GM12891 (cell line): Measurements from ENCODE around the gene CD69.
"Not testable (repeated sequence)": the region's sequence is repeated elsewhere in the genome, so short reads cannot be mapped to it uniquely, and the experiment has no call there.

Experiments used
- DNase-seq: peaks from one replicate; pipeline ENCODE4 v3.0.0; 2011; ENCODE audit warnings: low spot score; ENCODE audit not compliant: insufficient read length
- FAIRE-seq: peaks from 2 replicates; lab custom pipeline; 2011; peaks lifted over from hg19 to GRCh38; lab: Jason Lieb, UNC
- PAX5 ChIP-seq: IDR thresholded peaks from 2 replicates; pipeline ENCODE4 v1.6.1; 2011; ENCODE audit warnings: low read length, moderate library complexity, mild to moderate bottlenecking; ENCODE audit not compliant: insufficient read depth, severe bottlenecking
- POLR2A ChIP-seq: IDR thresholded peaks from 2 replicates; pipeline ENCODE4 v1.6.1; 2011; ENCODE audit warnings: low read depth, low read length, control low read depth
- POLR2AphosphoS5 ChIP-seq: IDR thresholded peaks from 2 replicates; pipeline ENCODE4 v1.6.1; 2011; ENCODE audit warnings: low read depth, low read length, control low read depth
- POU2F2 ChIP-seq: IDR thresholded peaks from 2 replicates; pipeline ENCODE4 v1.6.1; 2011; ENCODE audit warnings: low read depth, mild to moderate bottlenecking, control low read depth, low read length, moderate library complexity
- SPI1 ChIP-seq: IDR thresholded peaks from 2 replicates; pipeline ENCODE4 v1.6.1; 2011; ENCODE audit warnings: low read depth, low read length, control low read depth
- TAF1 ChIP-seq: IDR thresholded peaks from 2 replicates; pipeline ENCODE4 v1.6.1; 2011; ENCODE audit warnings: low read depth, low read length, control low read depth

CD69 gene

GRCh38 chr12:9721394-9722092 is 39.2 kb downstream of the CD69 start:
- DNase-seq (no peak), FAIRE-seq (peak; percentile 76)
- TF ChIP-seq POU2F2 (no peak), PAX5 (no peak)

GRCh38 chr12:9719790-9720189 is 40.9 kb downstream of the CD69 start:
- FAIRE-seq: no peak
- TF ChIP-seq PAX5 (no peak), POLR2A (peak; percentile 61), POU2F2 (no peak), POLR2AphosphoS5 (peak; percentile 38; the same call in 1 of the 2 replicates), TAF1 (no peak), SPI1 (no peak)
- no peak for DNase-seq

- DNase-seq (no peak), FAIRE-seq (no peak)
- TF ChIP-seq SPI1: no peak
- TF ChIP-seq POLR2AphosphoS5: no peak
- no peak for TF ChIP-seq TAF1
- no peak for TF ChIP-seq PAX5
- TF ChIP-seq POU2F2: no peak
- no peak for TF ChIP-seq POLR2A
Observed at GRCh38 chr12:9718968-9719367, 41.7 kb downstream of the CD69 start.

GRCh38 chr12:9717070-9717925 is 43.4 kb downstream of the CD69 start:
- TF ChIP-seq POLR2A: no peak
- no peak for TF ChIP-seq TAF1
- no peak for TF ChIP-seq POU2F2
- no peak for TF ChIP-seq POLR2AphosphoS5
- no peak for TF ChIP-seq SPI1
- TF ChIP-seq PAX5: no peak
- FAIRE-seq: peak; percentile 56
- DNase-seq: no peak

GRCh38 chr12:9713032-9713558 is 47.6 kb downstream of the CD69 start:
- not testable (repeated sequence) for DNase-seq
- FAIRE-seq: peak; percentile 85

- DNase-seq: no peak
- FAIRE-seq: no peak
- TF ChIP-seq SPI1 (no peak), TAF1 (no peak), POLR2AphosphoS5 (no peak), PAX5 (no peak), POU2F2 (no peak), POLR2A (no peak)
Observed at GRCh38 chr12:9711664-9712063, 49.0 kb downstream of the CD69 start.

GRCh38 chr12:9710584-9711375 is 49.9 kb downstream of the CD69 start:
- no peak for FAIRE-seq
- DNase-seq: no peak
- no peak for TF ChIP-seq PAX5
- TF ChIP-seq SPI1: no peak

GRCh38 chr12:9708853-9709252 is 51.8 kb downstream of the CD69 start:
- TF ChIP-seq POLR2AphosphoS5 (no peak), POU2F2 (no peak), TAF1 (no peak)
- DNase-seq (no peak), FAIRE-seq (peak; percentile 26)

- peak; percentile 94 for FAIRE-seq
- TF ChIP-seq POLR2AphosphoS5: no peak
- TF ChIP-seq PAX5: no peak
- no peak for TF ChIP-seq POU2F2
- TF ChIP-seq SPI1: no peak
- no peak for TF ChIP-seq POLR2A
- TF ChIP-seq TAF1: no peak
- no peak for DNase-seq
Observed at GRCh38 chr12:9707864-9708808, 52.6 kb downstream of the CD69 start.

GRCh38 chr12:9707356-9707755 is 53.3 kb downstream of the CD69 start:
- no peak for FAIRE-seq
- no peak for DNase-seq
- TF ChIP-seq POLR2A (no peak), POLR2AphosphoS5 (no peak), SPI1 (no peak), PAX5 (no peak), POU2F2 (no peak), TAF1 (no peak)
